DMS79 treated with DMSO at 0.1 percent for 48 hours (cell line): ENCODE measurements around the gene NOL3.
A peak's percentile ranks its signal among the peaks of the same experiment; 100 is the strongest.

Source experiments
- DNase-seq: peaks from one replicate; lab custom pipeline; 2025; lab: John Stamatoyannopoulos, UW

NOL3 gene

DNA sequence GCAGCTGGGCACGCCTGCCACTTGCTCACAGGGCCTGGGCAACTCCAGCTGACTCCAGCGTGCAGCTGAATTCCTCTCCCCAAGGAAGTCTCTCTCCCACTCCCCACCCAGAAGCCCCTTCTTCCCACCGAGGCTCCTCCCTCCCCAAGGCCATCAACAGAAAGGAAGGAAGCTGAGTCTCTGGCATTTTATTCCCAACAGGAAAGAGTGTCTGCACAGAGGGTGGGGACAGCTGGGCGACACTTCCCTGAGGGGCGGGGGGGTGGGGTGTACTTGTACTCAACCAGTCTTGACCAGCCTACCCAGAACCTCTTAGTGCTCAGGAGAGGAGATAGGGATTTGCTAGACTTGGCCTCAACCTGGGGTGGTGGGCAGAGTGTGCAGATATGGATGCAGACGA, 19.7 kb downstream of the NOL3 start, which contains the start of gene EXOC3L1:
EXOC3L1 (minus strand) TSS at position 96 of the 400 bp plus-strand sequence. CDS start 460 bp downstream, outside the sequence.
- no peak for DNase-seq

- DNase-seq, result no peak
These were observed 20.4 kb downstream of the NOL3 start for GRCh38 chr16:67190448-67191399.

GRCh38 chr16:67191411-67191994, 21.2 kb downstream of the NOL3 start:
- no peak for DNase-seq

GRCh38 chr16:67191995-67192681, 21.8 kb downstream of the NOL3 start, which contains the start of gene E2F4:
TSS of gene E2F4 (plus strand) at chr16:67192155. CDS start at chr16:67192228, 73 bp downstream.
- DNase-seq, result peak; percentile 55

GRCh38 chr16:67192781-67193361, 22.5 kb downstream of the NOL3 start:
- DNase-seq, result no peak

DNA sequence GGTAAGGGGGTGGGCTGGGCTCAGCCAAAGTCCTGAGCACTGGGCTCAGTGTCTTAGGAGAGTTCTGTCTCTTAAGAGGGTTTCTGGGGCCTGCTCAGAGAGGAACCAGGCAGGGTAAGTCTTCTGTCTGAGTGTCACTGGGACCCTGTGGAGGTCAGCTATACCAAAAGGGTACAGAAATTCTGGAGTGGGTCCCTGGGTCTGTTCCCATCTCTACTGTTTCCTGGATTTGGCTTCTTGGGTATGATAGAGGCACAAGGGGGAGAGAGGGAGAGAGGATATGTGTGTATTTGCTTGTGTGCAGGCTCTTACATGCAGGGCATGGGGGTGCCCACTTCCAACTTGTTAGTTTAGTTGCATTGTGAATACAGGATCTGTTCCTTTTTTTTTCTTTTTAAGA, 23.2 kb downstream of the NOL3 start:
- no peak for DNase-seq

- DNase-seq, result no peak
These were observed 23.9 kb downstream of the NOL3 start for GRCh38 chr16:67194260-67194659.

GRCh38 chr16:67195676-67196075, 25.3 kb downstream of the NOL3 start:
- no peak for DNase-seq

DNA sequence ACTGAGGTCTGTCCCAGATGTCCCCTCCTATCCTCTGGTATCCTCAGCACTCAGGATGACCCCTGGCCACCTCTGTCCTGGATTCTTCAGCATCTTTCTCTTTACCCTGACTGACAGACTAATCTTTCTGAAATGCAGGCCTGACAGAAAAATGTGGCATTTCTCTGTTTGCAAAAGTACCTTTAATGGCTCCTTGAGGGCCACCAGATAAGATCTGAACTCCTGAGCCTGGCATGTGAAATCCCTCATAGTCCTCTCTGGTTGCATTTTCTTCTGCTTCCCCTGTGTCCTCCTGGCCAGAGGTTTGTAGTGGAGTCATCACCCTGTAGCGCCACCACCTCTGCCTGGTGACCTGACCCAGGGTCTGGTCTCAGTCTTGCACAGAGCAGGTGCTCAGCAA, 26.5 kb downstream of the NOL3 start:
- no peak for DNase-seq

GRCh38 chr16:67197704-67198103, 27.4 kb downstream of the NOL3 start:
- no peak for DNase-seq

- DNase-seq, result peak; percentile 63
These were observed 27.9 kb downstream of the NOL3 start for GRCh38 chr16:67198238-67198734.

- peak; percentile 23 for DNase-seq
These were observed 28.9 kb downstream of the NOL3 start, which contains the start of gene ELMO3 for GRCh38 chr16:67199011-67199807. TSS of gene ELMO3 (plus strand) at chr16:67199131. CDS start at chr16:67199327, 196 bp downstream.

GRCh38 chr16:67199808-67200198, 29.5 kb downstream of the NOL3 start:
- no peak for DNase-seq

- DNase-seq, result no peak
These were observed 30.2 kb downstream of the NOL3 start for GRCh38 chr16:67200491-67200890.

DNA sequence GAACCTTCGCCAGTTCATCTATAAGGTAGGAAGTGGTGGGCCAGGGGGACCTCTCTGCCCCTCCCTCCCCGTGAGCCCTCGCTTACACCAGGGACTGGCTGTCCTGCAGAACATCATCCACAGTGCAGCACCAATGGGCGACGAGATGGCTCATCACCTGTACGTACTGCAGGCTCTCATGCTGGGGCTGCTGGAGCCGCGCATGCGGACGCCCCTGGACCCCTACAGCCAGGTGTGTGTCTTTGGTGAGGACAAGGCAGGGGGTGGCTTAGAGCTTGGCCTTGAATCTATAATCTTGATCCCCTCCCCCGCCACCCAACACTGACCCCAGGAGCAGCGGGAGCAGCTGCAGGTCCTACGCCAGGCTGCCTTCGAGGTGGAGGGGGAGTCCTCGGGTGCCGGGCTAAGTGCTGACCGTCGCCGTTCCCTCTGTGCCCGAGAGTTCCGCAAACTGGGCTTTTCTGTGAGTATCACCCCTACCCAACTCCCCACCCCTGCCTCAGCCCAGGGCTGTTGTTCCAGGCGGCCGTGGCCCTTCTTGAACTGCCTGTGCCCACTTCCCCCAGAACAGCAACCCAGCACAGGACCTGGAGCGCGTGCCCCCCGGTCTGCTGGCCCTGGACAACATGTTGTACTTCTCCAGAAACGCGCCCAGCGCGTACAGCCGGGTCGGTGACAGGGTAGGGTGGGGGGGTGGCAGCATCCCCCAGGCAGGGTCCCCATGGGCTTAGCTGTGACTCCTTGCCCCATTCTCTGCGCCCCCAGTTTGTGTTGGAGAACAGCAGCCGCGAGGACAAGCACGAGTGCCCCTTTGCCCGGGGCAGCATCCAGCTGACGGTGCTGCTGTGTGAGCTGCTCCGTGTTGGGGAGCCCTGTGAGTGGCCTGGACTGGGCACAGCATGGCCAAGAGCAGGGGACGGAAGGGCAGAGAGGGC, 31.3 kb downstream of the NOL3 start:
- no peak for DNase-seq

DNA sequence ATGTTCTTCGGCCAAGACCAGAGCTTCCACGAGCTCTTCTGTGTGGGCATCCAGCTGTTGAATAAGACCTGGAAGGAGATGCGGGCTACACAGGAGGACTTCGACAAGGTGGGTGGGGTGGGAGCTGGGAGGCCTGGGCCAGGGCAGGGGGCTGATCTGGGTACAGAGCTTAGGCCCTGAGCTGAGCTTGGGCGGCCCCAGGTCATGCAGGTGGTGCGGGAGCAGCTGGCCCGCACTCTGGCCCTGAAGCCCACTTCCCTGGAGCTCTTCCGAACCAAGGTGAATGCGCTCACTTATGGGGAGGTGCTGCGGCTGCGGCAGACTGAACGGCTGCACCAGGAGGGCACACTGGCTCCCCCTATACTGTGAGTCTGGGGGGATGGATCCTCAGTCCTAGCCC, 32.1 kb downstream of the NOL3 start:
- DNase-seq, result no peak

DNA sequence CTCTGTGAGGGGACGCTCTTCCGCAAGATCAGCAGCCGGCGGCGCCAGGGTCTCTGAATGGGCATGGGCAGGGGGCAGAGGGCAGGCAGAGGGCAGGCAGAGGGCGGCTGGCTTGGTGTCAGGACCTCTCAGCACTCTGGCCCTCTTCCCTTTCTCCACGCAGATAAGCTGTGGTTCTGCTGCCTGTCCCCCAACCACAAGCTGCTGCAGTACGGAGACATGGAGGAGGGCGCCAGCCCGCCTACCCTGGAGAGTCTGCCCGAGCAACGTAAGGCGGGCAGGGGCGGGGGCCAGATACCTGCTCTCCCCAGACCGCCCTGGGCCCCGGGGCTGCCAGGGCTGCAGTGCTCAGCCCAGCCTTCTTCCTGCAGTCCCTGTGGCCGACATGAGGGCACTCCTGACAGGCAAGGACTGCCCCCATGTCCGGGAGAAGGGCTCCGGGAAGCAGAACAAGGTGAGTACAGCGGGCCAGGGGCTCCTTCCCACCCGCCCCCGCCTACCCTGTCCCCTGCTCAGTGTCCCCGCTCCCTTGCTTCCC, 32.7 kb downstream of the NOL3 start:
- DNase-seq, result no peak

GRCh38 chr16:67204076-67204475, 33.7 kb downstream of the NOL3 start:
- DNase-seq, result no peak

GRCh38 chr16:67206129-67206837, 35.9 kb downstream of the NOL3 start:
- no peak for DNase-seq
